HG02642 (cell line): ENCODE results near the gene MYMK.
"Not testable (repeated sequence)": the region's sequence is repeated elsewhere in the genome, so short reads cannot be mapped to it uniquely, and the experiment has no call there.

Experiments
- ATAC-seq: cut with Tn5 transposase; IDR thresholded peaks from one replicate; pipeline ENCODE4 v1.9.1; 2021; ENCODE audit warnings: mild to moderate bottlenecking; ENCODE audit not compliant: unreplicated experiment, poor library complexity

MYMK gene, protein sequence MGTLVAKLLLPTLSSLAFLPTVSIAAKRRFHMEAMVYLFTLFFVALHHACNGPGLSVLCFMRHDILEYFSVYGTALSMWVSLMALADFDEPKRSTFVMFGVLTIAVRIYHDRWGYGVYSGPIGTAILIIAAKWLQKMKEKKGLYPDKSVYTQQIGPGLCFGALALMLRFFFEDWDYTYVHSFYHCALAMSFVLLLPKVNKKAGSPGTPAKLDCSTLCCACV

DNA sequence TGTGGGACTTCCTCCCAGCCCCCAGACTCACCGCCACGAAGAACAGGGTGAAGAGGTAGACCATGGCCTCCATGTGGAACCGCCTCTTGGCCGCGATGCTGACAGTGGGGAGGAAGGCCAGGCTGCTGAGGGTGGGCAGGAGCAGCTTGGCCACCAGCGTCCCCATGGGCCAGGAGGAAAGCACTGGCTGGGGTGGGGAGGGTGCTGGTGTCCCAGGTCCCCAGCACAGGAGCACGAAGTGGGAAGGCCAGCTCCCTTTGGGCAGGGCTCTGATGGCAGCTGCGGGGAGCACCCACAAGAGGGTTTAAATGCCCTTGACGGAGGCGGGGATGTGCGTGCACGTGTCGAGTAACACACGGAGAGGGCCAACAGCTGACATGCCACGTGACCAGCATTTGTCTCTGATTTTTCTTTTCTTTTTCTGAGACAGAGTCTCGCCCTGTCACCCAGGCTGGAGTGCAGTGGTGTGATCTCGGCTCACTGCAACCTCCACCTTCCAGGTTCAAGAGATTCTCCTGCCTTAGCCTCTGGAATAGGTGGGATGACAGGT lies at the start of gene MYMK:
Gene MYMK (minus strand): TSS at position 281 of the 550 bp plus-strand sequence. CDS start 115 bp downstream, at position 166.
- no peak for ATAC-seq

DNA sequence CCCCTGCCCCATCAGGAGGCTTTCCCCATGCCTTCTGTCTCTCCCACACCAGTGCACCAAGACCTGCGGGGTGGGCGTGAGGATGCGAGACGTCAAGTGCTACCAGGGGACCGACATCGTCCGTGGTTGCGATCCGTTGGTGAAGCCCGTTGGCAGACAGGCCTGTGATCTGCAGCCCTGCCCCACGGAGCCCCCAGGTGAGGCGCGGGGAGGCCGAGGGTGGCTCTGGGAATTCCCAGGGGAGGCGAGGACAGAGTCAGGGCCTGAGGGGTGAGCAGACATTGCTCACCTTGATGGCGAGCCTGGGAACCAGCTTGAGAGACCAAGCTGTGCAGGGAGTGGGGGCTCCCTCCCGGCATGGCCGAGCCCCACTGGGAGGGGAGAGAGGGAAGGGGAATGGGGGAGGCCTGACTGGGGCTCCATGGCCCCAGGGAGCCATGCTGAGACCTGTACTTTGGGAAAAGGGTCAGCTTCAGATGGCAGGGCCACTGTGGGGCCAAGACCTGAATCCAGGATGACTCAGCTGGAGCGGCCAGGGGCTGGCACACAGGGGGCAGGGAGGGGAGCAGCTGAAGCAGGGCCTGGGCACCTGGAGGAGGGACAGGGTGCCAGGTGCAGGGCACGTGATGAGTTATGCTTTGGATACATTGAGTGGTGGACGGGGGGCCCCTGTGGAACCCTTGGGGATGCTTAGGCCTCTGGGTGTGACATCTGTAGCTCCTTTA lies 49.2 kb upstream of the MYMK start:
- ATAC-seq, result no peak

DNA sequence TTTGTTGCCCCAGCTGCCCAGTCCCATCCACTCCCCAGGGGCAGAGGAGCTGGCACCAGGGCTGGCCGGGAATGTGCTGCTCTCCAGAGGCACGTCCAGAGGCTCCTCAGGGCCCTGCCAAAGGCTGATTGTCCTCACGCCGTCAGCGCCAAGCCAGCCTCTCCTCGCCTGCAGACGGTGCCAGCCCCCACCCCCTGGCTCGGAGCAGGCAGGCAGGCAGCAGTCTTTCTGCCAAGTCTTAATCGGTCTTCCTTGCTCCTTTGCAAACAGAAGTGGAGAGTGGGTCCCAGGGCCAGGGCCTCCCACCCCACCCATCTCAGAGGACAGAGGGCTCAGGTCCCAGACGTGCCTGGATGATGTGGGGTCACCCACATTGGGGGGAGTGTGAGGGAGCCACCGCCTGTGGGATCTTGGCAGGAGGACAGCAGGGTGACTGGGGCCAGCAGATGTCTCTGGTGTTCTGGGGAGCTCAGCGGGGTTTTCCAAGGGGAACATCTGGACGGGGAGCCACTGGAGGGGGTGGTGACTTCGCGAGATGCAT lies 48.1 kb upstream of the MYMK start:
- no peak for ATAC-seq

DNA sequence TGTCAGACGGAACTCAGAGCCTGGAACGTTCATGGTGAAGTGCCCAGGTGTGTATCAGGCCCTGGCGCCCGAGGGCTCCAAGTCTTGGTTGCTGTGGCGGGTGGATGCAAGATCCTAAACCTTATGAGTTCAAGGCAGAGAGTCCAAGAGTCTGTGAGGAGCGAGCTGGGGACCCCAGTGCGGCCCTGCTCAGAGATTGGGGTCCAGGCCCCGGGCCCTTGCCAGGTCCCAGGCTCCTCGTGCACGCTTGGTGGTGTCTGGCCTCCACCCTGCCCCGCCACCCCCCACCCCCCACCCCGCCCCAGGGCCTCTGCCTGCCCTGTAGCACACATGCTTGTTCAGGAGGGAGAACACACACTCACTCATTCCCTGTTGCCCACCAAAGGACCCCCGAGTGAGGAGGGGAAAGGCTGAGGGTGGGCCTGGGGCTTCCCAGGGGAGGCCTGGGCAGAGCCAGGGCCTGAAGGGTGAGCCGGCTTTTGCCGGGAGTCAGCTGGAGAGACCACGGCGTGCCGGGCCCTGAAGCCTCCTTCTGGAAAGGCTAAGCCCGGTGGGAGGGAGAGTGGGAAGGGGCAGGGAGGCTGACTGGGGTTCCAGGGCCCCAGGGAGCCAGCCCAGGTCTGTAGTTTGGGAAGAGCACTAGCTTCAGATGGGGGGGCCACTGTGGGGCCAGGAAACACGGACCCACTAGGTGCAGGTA lies 47.3 kb upstream of the MYMK start:
- ATAC-seq, result no peak

DNA sequence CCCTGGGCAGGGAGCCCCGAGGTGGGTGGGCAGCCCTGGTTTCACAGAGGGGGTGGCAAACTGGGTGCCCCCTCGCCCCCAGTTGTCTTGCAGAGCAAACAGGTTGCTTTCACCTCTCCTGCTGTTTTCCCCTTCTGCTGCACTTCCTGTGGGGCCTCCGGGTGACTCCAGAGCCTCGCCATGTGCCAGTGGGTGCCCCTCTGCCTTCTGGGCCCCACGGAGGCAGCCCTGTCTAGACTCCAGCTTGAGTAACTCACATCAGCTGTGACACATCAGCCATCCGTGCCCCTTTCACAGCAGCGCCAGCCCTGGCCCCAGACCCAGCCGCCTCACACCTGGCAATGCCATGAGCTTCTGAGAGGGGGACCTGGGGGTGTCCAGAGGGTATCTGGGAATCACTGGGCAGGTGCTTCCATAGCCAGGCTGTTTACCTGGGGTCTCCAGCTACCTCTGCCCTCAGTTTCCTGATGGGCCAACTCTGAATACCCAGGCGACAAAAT lies 46.7 kb upstream of the MYMK start:
- ATAC-seq, result no peak

DNA sequence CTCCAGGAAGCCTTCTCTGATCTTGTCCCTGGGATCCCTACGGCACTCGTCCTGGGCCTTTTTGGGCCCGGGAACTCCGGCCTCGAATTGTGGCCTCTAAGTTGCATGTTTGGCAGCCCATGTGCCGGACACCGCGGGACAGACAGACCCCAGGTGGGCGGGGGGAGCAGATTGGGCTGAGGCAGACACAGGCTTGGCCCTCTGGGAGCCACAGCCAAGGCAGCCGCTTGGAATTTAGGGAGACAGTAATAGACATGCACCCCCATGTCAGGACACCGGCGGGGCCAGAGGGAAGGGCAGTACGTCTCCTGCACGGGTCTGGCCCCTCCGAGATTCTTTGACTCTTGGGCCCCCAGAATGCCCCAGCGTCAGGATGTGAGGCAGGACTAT lies 45.9 kb upstream of the MYMK start:
- no peak for ATAC-seq

DNA sequence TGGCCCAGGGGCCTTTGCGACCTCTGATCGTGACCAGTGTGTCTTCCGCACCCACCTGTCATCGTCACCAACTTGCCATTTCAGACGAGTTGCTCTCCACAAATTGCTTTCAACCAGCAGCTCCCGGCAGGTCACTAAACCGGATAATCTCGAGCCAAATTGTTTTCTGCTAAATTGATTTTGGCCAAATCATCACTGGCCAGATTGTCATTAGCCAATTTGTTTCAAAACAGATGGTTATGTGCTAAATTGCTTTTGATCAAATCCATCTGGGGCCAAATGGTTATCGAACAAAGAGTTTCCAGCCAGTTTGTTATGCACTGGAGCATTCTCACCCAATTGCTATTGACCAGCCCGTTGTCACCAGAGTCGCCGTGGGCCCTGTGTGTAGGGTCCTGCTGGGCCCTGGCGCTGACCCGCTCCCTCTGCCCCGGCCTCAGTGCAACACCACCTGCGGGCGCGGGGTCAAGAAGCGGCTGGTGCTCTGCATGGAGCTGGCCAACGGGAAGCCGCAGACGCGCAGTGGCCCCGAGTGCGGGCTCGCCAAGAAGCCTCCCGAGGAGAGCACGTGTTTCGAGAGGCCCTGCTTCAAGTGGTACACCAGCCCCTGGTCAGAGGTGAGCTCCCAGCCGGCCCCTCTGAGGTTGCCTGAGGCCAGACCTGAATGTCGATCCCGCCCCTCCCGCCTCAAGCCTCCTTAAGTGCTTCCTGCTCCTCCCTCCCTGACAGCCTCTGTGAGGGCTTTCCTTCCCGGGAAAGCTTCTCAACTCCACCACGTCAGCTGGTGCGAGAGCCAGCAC lies 45.3 kb upstream of the MYMK start:
- no peak for ATAC-seq

DNA sequence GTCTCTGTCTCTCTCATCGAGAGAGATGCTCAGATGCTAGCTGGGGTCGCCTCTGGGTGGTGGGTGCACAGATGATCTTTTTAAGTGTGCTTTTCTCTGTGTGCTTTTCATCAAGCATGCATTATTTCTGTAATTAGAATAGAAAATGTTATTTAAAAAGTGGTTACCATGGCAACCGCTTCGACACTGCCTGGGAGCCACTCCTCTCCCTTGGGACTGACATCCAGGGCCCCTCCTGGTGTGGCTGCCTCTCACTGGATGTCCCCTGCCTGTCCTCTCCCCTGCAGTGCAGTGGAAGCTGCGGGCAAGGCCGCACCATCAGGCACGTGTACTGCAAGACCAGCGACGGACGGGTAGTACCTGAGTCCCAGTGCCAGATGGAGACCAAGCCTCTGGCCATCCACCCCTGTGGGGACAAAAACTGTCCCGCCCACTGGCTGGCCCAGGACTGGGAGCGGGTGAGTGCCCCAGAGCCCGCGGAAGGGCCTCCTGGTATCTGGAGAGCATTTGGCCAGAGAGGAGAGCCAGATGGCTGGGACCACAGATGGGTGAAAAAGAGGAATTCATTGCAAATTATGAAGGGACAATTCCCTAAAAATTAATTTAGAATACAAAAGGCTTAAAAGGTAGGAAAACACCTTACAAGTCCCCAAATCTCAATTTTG lies 44.5 kb upstream of the MYMK start:
- ATAC-seq, result no peak

DNA sequence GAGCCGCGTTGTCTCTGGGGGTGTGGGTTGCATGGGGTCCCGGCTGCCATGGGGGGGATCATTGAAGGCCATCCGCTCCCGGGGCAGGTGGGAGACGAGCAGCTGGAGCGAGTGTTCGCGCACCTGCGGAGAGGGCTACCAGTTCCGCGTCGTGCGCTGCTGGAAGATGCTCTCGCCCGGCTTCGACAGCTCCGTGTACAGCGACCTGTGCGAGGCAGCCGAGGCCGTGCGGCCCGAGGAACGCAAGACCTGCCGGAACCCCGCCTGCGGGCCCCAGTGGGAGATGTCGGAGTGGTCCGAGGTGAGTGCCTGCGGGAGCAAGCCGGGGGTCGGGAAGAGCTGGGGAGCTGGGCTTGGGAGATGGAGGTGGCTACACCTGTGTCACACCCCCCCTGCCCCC lies 43.4 kb upstream of the MYMK start:
- no peak for ATAC-seq

DNA sequence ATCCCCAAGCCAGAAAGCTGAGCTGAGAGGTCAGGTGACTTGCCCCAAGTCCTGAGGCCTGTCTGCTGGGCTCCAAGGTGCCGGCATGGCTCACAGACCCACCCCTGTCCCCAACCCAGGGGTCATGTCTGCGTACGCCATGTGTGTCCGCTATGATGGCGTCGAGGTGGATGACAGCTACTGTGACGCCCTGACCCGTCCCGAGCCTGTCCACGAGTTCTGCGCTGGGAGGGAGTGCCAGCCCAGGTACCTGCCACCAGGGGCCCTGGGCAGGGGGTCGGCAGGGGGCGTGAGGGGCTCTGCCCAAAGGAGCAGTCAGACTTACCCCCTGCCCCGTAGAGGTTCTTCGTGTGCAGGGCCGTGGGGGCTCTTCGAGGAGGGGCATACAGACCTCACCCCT lies 42.1 kb upstream of the MYMK start:
- ATAC-seq, result no peak

DNA sequence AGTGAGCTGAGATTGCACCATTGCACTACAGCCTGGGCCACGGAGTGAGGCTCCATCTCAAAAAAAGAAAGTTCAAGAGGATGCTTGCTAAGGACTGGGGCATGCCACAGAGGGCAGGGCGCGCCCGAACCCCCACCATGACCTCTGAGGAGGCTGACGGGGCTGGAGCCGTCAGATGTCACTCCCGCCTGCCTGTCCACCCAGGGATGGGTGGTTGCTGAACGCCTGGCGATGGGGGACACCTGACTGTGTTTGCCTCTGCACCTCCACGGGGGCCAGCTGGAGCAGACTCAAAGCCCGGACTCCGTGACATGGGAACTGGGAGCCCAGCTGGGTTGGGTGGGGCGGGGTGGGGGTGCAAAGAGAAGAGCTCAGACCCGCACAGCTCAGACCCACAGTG lies 41.6 kb upstream of the MYMK start:
- ATAC-seq, result no peak

DNA sequence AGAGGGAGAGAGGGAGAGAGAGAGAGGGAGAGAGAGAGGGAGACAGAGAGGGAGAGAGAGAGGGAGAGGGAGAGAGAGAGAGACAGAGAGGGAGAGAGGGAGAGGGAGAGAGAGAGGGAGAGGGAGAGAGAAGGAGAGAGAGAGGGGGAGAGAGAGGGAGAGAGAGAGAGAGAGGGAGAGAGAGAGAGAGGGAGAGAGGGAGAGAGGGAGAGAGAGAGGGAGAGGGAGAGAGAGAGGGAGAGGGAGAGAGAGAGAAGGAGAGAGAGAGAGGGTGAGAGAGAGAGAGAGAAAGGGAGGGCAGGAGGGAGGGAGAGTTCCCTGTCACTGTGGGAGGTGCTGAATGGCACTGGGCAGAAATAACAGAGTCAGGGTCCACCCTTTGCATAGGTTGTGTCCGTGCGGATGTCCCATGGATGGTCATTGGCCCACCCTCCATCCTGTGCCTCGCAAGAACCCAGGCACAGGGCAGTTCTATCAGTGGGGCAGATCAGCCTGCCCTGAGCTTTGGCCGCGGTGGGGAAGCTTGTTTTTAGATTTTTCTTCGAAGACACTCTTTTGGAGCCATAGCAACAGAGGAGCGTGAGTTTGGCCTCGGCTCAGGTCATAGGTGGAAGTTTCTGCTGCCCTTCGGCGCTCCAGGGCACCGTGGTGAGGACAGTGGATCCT lies 39.8 kb upstream of the MYMK start:
- ATAC-seq, result no peak

DNA sequence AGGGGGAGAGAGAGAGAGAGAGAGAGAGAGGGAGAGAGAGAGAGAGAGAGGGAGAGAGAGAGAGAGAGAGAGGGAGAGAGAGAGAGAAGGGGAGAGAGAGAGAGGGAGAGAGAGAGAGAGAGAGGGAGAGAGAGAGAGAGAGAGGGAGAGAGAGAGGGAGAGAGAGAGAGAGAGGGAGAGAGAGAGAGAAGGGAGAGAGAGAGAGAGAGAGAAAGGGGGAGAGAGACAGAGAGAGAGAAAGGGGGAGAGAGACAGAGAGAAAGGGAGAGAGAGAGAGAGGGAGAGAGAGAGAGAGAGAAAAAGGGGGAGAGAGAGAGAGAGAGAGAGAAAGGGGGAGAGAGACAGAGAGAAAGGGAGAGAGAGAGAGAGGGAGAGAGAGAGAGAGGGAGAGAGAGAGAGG lies 39.1 kb upstream of the MYMK start:
- ATAC-seq, result not testable (repeated sequence)

DNA sequence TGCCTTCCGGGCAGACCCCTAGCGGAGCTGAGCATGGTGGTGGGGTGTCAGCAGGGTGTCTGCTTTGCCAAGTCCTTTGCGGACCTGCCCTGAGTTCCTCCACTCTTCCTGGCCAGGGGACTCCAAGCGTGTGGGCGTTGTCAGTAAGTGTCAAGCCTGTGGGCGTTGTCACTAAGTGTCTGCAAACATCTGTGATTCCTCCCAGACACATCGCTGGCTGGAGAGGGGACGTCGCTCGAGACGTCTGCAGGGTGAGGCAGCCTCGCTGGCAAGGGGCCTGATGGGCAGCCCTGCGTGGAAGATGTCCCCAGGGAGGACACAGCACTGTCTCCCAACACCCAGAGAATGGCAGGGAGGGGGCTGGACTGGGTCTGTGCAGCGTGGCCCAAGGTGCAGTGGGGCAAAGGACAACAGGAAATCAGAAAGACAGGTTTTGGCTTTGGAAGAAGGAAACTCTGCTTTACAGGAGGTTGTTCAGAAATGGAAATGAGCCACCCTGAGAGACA lies 38.6 kb upstream of the MYMK start:
- ATAC-seq, result no peak

DNA sequence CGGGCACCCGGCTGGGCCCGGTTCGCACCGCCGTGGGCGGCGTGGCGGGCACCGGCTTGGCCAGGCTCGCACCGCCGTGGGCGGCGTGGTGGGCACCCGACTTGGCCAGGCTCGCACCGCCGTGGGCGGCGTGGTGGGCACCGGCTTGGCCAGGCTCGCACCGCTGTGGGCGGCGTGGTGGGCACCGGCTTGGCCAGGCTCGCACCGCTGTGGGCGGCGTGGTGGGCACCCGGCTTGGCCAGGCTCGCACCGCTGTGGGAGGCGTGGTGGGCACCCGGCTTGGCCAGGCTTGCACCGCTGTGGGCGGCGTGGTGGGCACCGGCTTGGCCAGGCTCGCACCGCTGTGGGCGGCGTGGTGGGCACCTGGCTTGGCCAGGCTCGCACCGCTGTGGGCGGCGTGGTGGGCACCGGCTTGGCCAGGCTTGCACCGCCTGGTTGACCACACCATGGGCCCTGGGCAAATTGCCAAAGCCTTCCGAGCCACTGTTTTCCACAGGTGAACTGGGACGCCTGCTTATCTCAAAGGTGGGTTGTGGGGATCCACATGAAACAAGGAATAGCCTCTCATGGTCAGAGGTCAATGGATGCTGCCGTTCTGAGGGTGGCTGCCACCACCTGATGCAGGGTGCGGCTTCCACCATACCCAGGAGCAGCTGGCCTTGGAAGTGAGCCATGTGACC lies 38.0 kb upstream of the MYMK start:
- no peak for ATAC-seq

DNA sequence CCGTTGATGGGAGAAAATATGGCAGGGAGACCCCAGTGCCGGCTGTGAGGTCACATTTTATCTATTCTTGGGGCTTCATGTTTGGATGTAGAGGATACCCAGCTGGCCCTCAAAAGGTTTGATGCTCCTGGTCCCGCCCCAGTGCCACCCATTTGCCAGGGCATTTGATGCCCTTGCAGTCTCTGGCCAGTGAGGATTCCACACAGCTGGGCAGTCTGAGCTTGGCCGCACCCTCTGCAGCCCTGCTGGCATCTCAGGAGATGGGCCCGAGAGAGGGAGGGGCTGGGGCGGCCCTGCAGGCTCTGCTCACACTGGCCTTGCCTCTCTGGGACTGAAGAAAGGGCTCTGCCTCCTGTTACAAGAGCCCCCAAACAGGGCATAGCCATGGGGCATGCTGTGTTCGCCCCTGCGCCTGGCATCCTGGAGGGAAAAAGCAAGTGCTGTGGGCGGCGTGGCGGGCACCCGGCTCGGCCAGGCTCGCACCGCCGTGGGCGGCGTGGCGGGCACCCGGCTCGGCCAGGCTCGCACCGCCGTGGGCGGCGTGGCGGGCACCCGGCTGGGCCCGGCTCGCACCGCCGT lies 37.3 kb upstream of the MYMK start:
- no peak for ATAC-seq

DNA sequence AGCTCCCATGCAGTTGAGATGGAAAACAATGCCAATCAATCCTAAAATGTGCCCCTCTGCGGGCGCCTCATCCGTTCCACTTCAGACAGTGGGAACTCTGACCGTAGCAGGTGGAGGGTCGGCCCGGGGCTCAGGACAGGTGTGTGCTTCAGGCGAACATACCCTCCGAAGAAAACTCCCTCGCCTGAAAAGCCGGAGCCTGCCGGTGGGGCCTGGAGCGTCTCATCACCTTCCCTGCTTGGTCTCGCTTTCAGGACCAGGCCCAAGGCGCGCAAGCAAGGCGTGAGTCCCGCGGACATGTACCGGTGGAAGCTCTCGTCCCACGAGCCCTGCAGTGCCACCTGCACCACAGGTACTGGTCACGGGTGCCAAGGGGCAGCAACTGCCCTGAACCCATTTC lies 36.2 kb upstream of the MYMK start:
- ATAC-seq, result no peak

DNA sequence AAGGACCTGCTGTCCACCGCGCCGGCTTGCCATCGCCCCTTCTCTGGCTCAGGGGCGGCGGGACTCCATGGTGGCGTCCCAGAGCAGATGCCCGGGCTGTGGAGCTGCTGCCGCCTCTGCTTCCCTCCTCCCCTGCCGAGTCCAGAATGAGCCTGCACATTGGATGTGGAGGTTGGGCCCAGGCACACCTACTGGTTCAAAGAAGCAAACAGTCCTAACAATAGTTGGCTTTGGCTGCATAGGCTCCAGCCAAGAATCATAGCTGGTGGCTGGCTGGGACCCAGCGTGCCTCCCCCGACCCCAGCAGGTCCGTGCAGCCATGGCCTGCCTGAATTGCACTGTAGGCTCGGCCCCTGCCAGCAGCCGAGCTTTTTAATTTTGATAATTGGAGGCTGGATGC lies 35.6 kb upstream of the MYMK start:
- ATAC-seq, result no peak
